Stimulated activated naive CD8-positive, alpha-beta T cell treated with anti-CD3 and anti-CD28 coated beads, Interleukin-15, Interleukin-2, amounts not matched to agents 100 U/mL and 50 U/mL, for 24 hours (primary cell): ENCODE data around the gene LRRN2.

Experiments used
- ATAC-seq: fragments of 150-1000 bp; cut with Tn5 transposase; one replicate; pipeline ENCODE4 v1.10.0; 2021
- DNase-seq: peaks from one replicate; pipeline ENCODE4 v3.0.0; 2021

LRRN2 gene

DNA sequence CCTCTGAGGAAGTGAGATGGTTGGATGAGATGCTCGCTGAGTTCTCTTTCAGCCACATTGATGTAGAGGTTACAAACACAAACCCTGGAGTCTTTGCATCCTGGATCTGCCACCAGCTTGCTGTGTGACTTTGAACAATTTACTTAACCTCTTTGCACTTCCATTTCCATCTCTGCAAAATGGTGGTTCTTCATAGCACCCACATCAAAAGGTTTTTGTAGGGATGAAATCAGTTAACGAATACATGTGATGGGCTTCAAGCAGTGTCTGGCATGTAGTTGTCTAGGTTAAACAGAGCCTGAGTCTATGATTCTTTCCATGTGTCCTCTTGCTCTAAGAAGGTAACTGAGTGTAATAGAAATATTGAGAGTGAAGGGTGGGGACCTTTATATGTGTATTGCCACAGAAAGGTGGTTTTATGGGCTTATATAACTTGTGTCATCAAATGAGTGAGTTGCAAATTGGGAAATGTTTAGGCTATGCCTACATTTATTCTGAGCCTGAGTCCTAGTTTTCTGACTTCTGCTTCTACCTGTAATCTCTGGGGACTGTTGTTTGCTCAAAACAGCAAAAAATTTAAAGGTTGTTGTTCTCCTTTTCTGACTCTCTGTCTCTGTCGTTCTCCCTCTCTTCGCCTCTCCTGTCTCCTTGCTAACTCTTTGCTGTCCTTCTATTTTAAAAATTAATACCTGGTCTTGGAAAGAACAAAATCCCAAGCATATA is 27.3 kb upstream of the LRRN2 start:
- ATAC-seq = no peak
- DNase-seq = no peak

DNA sequence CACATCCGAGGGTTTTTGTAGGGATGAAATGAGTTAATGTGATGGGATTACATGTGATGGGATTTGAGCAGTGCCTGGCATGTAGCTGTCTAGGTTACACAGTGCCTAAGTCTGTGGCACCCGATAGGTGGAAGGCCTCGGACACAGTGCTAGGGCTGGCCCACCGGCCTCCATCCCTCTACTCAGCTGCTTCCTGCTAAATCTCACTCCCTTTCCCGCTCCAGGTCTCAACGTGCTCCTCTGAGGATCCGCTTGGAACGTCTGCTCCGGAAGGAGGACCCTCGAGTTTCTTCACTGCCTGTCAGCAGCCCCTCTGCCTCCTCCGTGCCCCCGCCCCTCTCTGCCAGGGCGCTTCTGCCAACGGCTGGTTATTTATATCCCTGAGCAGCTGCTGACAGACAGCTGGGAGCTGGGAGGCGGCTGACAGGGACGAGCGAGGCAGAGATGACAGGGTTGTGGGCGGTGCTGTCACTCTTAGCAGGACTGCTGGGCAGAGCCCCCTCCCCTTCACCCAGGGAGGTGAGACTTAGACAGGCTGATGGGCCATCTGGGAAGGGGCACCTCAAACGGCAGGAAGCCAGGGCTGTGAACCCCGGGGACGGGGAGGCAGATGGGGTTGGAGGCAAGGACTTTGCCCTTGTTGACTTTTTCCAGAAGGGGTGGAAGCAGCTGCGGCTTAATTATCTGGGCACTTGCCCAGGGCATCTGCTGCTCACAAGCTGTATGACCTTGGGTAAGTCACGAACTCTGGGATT is 26.6 kb upstream of the LRRN2 start:
- DNase-seq = no peak
- ATAC-seq = no peak

DNA sequence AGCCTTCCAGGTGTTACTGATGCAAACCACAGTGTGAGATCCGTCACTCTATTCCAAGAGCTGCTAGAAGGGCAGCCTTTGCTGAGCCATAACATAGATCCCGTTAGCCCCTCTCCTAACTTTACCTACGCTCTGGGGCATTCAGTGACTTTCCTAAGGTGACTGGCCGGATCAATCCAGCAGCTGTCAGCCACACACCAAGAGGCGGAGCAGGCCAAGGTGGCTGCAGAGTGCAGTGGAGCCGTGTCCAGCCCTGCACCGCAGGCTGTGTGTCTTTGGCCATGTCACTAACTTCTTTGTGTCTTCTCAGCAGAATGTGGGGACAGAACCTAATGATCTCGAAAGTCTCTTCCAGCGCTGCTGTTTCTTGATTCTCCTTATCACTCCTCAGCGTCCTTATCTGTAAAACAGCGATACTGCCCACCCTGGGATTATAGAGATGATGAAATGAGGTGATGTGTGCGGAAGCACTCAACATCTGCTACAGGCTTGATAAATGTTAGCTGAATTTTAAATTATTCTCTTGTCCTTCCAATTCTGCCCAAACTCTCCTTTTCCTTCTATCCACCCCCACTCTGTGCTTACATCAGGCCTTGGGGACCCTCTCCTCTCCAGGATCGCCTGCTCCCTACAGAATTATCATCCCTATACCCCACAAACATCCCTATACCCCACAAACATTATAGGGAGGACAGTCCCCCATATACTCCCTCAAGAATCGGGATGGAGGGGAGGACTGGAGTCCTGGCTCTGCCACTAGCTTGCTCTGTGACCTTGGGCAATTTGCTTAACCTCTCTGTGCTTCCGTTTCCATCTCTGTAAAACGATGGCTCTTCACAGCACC is 25.8 kb upstream of the LRRN2 start:
- ATAC-seq (no peak), DNase-seq (no peak)

DNA sequence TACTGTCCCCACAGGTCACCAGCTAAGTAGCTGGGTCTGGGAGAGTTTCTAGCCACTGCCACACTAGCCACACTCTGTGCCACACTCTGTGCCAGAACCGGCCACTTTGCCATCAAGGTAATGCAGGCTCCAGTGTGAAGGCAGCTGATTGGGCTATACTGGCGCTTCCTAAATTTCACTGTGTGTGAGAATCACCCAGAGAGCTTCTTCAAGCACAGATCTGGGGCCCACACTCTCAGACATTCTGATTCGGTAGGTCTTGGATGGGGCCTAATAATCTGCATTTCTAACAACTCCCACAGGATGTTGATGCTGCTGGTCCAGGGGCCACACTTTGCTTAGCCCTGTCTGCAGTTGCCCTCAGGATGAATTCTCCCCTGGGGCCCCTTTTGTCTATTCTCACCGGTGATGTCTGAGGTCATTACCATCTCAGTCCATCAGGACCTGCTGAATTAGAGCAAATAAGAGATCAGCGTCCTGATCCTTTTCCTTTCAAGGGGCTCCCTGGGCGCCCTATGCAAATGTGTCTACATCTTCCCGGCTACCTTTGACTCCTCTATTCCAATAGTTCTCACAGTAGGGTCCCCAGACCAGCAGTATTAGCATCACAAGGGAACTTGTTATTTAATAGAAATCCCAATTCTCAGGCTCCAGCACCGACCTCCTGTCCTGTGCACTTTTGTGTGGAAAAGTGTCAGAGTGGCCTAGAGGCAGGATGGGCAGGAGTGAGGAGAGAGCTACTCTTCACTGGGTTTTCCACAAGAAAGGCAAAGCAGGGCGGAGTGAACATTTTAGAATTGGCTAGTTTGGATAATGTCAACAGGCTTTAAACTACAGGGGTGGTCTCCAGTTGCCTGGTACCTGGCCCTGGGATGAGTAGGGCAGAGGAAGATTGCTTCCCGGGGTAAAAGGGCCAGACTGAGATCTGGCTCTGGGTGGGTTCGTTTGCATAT is 24.7 kb upstream of the LRRN2 start:
- ATAC-seq (no peak), DNase-seq (no peak)

DNA sequence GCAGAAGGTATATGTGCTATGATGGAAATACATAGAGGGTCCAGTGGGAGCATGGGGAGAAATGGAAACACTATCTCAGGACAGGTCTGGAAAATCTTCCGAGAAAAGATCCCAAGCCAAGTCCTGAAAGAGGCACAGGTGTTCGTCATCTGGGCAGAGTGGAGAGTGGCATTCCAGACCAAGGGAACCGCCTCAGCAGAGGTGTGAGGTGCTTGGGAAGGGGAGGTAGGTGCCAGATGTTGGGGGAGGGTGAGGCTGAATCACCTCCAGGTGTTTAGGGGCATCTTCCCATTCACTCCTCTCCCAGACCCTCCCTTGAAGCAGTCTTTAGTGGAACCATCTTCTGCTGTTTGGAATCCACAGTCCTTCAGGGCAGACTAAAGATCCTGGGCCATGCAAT is 23.5 kb upstream of the LRRN2 start:
- DNase-seq = no peak
- ATAC-seq = no peak

DNA sequence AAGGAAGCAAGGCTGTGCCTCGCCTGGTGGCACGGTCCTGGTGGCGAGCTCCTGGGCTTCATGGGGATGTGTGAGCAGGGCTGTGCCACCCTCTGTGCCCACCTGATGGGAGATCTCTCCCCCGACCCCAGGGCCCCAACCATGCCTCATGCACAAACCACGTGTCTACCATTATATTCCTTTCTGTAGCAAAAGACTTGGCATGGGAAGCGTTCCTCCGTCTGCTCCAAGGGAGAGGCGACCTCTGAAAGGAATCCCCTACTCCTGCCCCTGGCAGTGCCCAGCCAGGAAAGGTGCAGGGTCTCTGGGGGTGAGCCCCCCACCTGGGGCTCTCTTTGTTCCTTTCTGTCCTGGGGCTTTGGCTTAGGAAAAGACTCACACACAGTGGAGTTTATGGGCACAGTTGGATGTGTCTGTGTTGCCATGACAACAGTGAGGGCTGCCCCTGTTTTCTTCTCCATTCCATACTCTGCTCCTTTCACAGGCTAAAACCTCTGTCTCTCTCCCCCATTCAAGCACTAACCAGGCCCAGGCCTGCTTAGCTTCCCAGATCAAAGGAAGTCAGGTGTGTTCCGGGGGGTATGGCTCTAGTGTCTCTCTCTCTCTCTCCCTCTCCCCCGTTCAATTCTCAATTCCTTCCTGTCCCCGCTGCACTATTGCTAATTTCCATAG is 21.4 kb upstream of the LRRN2 start:
- ATAC-seq (no peak), DNase-seq (no peak)

DNA sequence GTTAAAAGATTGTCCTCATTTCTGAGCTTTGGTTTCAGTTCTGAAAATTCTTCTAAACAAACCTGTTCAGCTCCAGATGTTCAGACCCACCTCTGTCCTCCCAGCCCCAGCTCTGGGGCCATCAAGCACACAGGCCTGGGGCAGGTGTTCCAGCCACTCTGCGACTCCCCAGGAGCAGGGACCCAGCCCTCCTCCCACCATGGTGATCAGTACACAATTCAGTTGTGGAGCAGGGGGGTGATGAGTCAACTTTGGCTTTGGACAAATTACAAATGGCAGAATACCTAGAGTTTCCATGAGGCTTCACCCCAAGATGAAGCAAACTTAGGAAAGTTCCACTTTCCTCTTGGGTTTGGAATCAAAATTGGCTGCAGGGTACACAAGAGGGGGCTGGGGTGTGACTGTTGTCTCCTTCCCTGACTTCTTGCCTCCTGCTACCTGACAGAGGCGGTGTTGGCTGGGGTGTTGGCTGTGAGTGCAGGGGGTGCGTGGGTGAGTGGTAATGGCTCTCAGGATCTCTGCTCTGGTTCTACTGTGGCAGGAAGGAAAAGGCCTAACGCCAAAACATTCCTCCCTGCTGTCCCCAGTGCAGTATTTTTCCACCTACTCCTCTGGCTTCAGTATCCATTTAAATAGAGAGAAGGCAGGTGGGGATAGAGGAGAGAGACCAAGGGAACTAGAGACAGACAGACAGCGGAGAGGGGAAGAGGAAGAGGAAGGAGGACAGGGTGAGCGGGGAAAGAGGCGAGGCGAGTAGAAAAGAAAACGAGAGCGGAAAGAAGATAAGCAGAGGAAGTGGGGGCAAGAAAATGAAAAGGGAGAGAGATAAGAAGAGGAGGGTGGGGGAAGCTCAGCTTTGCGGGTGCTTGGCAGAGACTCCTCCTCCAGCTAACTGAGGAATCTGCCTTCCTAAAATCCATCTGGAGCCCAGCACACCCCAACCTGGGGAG is 20.6 kb upstream of the LRRN2 start:
- ATAC-seq (no peak), DNase-seq (no peak)

DNA sequence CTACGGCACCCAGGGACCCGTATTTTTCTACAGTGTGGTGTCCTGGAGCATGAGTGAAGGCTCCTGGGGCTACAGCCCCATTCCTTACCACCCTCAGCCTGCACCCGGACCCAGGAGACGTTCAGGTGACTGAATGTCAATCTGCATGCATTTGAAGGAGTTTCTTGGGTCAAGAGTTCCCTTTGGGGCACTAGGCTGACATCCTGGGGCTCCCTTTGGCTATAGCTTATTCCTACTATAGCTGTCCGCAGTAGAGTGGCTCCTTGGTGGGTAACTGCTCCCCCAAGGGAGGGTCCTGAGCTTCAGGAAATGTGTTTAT is 19.9 kb upstream of the LRRN2 start:
- DNase-seq = no peak
- no peak for ATAC-seq

DNA sequence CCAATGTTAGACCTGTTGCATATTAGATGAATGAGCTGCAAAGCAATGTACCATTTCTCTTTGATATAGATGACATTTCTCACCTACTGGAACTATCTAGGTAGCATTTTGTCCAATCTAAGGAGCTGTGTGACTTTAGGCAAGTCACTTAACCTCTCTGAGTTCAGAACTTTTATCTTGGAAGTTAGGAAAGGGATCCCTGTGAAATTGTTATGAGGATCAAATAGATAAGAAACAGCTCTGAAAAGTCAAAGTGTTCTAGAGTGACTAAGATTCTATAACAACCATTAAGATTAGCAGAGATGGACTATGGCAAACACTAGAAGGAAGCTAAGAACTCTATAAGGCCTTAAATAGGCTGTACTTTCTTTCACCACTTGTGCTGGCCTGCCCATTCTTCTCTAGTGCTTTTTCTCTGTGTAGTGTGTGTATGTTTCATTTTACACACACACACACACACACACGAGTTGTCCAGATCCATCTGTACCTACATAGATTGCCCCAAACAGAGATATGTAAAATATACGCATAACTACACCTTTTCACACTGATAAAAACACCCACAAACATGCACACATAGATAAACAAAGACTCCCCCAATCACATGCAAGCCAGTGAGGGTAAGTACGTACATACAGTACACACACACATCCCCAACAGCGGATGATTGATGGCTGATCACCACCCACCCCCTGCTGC is 19.4 kb upstream of the LRRN2 start:
- ATAC-seq = no peak
- DNase-seq = no peak

DNA sequence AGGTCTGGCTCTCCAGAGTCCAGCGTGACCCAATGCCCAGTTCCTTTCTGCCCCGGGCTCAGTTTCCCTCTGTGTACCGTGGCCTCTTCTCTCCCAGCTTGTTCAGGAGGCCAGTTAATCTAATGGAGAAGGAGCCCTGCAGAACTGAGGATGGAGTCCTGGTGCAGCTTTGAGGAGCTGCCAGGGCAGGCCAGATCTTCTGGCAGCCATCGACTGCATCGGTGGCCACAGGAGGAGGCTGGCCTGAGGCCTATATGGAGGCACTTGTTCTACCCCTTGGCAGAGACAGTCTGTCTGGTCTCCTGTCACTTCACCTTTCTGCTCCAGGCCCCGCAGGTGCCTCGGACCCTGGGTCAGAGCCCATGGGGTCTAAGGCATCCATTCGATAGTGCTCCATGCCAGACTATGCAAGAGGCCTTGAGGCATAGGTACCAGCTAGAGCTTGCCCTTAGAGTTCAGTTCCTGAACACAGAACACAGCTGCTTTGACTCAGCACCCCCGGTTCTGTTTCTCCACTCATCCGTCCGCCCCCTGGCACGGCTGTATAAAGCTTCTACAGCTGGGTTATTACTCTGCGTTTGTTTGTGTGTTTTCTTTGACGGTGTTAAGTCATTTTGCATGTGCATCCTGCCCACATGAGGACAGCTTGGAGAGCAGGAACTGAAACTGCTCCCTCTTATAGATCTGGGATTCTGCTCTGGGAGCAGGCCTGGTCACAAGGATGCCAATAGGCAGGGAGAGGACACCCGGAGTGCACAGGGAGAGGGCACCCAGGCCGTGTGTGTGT is 18.5 kb upstream of the LRRN2 start:
- no peak for DNase-seq
- no peak for ATAC-seq

DNA sequence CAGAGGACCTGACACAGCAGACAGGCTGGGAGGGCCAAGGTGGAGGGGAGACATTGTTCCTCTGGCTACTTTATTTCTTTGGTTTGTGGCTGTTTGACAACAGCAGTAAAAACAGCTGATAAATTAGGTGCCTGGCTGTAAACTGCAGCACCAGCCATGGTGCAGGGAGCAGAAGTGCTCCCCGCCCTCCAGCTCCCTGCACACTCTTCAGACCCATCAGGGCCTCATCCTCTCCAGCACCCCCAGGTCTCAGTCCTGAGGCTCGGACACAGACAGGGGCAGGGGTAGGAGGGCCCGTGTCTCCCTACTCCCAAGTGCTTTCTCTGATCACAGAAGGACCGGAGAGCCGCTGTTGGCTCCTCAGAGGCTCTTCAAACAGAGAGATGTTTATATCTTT is 17.7 kb upstream of the LRRN2 start:
- ATAC-seq (no peak), DNase-seq (no peak)

DNA sequence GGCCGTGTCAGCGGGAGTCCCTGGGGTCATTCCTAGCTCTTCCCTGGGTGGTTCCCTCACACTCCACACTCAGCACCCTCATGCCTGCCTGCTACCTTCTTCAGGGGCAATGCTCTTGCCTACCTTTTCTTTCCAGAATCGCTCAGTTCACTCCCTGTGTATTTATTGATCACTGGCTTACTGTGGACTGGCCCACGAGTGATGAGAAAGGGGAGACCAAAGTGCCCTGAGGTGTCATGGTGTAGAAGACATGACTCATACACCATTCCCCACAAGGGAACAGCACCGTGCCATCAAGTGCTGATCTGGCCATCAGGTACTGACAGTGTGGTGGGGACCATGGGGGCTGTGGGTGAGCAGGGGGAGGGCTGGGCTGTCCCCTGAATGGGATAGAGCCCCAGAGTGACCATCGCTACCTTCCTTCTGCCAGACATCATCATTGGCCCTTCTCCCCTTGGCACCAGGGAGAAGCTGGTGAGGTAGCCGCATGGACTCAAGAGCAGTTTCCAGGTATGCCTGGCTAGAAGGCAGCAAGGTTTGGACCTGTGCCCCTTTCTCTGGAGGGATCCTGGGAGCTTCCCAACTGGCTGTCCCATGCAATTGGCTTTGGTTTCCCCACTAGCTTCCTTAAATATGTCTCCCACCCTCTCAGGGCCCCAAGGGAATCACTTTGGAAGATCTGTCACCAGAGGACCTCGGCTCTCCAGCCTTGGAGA is 17.2 kb upstream of the LRRN2 start:
- ATAC-seq (no peak), DNase-seq (no peak)

DNA sequence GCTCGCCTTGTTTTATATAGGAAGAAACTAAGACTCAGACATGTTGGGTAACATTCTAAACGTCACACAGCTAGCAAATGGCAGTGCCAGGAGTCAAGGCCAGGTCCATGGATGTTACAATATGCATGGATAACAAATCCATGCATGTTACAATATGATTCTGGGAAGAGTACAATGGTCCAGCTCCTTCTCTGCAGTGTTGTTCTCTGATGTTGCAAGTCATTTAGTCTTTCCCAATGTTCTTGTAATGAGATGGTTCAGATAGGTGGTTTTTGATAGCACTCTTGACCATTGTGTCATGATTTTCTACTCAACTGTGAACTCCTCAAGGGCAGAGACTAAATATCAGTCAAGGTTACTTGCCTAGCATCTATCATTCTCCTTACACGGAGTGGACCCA is 15.7 kb upstream of the LRRN2 start:
- DNase-seq (no peak), ATAC-seq (no peak)

DNA sequence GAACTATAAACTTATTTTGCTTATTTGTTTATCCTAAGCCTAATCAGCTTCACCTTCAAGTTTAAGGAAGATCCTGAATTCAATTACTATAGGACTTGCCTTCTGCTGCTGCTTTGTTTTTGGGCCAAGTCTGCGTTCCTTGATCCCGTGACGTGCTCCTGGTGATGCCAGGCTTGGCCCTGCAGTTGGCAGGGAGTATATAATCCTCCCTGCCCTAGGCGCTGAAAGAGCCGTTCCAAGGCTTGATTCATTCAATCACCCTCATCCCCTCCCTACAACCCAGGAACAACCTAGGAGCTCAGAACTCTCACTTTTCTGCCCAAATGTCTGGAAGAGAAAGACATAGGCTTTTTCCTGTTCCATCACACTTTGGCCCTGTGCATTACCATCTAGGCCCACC is 12.4 kb upstream of the LRRN2 start:
- no peak for ATAC-seq
- DNase-seq = no peak

DNA sequence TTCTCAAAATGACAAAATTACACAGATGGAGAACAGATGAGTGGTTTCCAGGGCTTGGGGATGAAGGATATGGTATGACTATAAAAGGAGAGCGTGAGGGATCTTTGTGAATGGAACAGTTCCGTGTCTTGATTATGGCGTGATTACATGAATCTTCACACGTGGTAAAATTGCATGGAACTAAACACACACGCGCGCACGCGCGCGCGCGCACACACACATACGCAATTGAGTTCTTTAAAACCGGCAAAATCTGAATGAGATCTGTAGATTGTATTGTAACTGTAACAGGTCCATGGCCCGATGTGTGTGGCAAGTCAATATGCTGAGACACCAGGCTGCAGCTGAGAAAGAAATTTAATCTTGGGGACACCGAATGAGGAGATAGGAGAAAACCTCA is 11.1 kb upstream of the LRRN2 start:
- no peak for ATAC-seq
- DNase-seq = no peak

DNA sequence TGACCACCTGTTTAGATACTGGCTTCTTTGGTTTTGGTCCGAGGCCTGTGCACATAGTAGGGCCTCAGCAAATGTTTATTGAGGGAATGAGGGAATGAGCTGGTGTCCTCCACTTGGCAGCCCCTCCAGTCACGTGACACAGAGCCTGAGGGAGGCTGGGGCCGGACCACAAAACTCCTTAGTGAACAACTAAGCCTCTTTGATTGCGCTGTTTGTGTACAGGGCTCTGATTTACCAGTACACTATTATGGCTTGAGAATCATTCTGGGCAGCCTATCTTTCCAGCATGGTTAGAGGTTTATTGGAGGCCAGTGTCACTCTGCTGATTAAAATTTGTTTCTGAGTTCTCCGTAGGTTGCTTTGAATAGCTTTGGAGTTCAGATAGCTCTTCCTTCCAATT is 10.2 kb upstream of the LRRN2 start:
- no peak for DNase-seq
- ATAC-seq = no peak

DNA sequence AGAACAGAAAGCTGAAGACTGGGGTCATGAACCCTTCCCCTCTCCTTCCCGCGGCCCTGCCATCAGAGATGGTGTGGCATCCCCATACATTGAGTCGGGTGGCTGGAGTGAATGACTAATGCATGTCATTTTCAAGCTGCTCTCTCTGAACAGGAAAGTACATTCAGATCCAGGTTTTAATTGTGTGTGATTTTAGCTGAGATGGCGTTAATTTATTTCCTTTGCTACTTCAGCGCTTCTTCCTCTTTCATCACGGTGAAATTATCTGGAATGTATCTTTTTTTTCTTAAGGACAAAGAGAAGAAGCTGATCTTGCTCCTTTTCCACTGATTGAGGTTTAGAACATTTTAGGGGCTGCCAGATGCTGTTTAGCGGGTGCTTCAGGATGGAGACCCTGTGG is 8.6 kb upstream of the LRRN2 start:
- DNase-seq (no peak), ATAC-seq (no peak)

DNA sequence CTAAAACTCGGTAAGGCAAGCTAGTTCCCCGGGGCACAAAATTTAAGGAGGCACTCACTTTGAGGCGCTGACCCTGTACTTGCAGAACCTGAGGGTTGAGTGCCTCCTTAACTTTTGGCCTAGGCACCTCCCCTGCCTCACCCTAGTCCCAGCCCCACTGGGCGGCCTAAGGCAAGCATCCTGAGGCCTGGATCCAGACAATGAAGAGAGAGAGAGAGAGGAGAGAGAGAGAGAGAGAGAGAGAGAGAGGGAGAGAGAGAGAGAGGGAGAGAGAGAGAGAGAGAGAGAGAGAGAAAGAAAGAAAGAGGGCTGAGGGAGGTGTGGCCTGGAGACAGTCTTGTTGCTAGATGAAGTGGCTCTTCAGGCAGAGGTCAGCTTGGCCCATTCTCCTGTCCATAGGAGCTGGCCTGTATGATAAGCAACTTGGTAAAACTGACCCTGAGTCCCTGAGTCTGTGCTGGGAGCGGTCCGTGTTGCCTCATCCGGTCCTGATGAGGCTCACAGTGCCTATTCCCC is 7.4 kb upstream of the LRRN2 start:
- no peak for ATAC-seq
- no peak for DNase-seq
